HG02981 (cell line): ENCODE results near the gene TSR3.

Experiments used
- ATAC-seq: cut with Tn5 transposase; IDR thresholded peaks from one replicate; pipeline ENCODE4 v1.9.1; 2021; ENCODE audit warnings: mild to moderate bottlenecking, moderate library complexity; ENCODE audit not compliant: unreplicated experiment

The TSR3 gene

DNA sequence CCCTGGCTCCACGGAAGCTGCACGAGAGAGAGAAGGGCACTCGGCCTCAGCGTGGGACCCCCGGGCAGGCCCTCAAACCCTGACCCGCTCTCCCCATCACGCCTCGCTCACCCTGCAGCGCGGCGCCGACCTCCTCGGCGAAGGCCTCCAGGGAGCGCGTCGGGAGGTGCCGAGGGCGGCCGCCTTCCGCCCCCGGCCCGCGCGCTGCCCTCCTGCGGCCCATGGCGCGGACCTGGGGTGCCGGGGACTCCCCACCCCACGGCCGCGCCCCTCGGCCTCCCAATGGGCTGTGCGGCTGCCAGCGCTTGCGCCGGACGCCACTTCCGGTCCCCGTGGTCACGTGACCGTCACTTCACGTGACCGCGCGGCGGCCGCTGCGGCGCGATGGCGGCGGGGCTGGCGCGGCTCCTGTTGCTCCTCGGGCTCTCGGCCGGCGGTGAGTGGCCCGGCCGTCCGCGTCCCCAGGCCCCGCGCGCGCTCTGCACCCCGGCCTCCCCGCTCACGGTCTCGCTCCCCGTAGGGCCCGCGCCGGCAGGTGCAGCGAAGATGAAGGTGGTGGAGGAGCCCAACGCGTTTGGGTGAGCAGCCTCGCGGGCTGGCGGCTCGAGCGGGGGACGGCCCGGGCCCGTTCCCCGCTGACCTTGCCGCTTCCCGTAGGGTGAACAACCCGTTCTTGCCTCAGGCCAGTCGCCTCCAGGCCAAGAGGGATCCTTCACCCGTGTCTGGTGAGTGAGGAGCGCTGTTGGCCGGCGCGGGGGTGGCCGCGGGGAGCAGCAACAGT lies at the start of gene TSR3, which contains the start of gene GNPTG:
TSR3 (minus strand) TSS at position 297 of the 781 bp plus-strand sequence; CDS start at position 223, 74 bp downstream.
GNPTG (plus strand) TSS at position 350 of the 781 bp plus-strand sequence; CDS start at position 385, 35 bp downstream.
- peak; percentile 76 for ATAC-seq

DNA sequence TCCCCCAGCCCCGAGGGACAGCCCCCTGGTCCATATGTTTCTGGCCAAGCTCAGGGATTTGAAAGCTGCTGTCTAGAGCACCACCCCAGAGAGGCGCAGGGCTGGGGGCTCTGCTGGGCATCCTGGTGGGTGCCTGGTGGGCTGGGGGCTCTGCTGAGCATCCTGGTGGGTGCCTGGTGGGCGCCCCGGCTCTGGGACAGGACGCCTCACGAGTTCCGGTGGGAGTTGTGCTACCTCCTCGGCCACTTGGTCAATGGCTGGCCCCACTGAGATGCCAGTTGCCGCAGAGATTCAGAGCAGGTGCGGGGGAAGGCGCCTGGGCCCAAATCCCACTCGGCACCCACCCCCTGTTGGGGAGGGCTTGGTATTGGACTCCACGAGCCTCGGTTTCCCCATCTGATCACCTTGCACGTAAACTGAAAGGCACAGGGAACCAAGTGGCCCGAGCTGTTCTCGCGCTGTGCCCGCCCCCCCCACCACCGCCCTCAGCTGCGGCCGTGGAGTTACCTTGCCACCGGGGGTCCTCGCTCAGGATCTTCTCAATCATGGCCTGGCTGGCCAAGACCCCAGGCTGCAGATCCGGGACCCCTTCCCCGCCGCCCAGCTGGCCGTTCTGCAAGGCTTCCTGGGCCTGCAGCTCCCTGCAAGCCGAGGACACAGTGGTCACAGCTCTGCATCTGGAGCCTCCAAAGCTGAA lies 49.5 kb upstream of the TSR3 start:
- no peak for ATAC-seq

DNA sequence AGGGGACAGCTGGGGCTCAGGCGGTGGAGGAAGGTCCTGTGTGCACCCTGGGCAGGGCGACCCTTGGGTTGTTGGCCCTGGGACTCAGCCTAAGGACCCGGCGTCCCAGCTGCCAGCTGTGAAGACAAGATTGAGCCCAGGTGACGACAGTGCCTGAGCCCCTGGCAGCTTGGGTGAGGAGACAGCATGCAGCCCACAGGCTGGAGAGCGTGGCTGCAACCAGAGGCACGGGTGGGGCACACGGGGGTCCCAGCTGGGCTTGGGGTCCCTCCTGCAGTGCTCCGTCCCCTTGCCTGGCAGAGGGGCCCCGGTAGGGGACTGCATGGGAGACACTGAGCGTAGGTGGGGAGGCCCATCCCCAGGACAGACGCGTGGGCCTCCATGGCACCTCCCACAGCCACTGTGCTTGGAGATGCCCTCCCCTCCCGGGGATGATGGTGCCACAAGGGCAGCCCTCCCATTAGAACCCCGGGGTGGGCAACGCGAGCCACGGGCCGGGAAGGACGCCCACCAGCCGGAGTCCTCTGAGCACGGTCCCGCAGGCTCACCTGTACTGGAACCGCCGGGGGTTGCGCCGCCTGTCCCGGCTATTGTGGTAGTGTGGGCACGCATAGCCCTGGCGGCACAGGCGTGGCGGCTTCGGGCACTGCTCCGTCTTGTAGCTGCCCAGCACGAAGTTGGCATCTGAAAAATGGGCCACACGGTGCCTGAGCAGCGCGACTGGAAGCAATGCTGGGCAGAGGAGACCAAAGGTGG lies 47.3 kb upstream of the TSR3 start:
- no peak for ATAC-seq

DNA sequence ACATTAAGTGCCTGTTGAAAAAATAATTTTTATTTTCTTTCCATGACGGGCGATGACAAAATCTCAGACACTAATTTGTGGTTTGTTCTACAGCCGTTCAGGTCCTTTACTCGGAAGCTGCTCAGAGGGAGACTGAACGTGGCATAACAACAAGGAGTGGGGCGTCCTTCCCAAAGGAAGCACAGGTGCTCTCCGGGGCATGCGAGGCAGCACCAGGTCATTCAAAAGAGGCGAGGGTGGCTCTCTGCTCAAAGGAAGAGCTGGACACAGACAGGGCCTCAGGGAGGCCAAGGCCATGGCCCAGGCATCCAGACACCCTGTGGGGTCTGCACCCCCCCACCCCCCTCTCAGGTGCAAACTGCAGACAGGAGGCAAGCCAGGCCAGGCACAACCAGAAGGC lies 46.7 kb upstream of the TSR3 start:
- ATAC-seq = no peak

DNA sequence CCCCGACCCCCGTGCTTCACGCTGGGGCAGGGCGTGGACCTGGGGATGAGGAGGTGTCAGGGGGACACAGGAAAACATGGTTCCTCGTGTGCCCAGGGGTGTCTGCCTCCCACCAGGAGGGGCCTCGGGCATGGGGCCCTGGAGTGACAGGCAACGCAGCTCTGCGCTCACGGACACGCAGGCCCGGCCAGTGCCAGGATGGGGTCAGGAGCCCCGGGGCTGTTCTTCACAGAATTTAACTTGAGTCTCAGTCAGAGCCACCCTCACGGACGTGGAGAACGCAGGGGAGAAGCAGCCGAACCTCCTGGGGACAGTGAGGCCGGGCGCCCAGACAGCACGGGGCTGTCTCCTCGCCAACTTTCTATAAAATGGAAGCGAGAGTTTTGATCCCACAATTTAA lies 46.1 kb upstream of the TSR3 start:
- no peak for ATAC-seq

DNA sequence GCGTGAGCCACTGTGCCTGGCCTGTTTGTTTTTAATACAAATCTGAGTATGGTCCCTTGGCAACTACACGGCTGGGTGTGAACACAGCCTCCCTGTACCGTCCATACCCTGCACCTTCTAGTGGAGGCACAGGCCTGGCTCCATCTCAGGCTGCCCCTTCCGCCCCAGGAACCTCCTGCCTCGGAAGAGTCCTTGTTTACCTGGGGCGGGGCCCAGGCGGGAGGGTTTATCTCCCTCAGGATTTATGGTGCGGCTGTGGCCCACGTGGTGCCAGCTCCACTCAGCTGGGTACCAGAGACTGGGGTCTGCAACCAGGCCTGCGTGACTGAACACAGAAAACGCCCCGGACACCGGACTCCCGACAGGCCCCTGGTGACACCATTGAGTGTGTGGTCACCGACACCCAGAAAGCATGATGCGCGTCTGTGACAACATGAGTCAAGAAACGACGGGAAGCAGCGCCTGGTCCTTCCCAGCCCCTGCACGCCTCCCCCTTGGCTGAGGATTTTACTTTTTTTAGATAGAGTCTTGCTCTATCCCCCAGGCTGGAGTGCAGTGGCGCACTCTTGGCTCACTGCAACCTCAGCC lies 43.9 kb upstream of the TSR3 start:
- ATAC-seq = no peak

DNA sequence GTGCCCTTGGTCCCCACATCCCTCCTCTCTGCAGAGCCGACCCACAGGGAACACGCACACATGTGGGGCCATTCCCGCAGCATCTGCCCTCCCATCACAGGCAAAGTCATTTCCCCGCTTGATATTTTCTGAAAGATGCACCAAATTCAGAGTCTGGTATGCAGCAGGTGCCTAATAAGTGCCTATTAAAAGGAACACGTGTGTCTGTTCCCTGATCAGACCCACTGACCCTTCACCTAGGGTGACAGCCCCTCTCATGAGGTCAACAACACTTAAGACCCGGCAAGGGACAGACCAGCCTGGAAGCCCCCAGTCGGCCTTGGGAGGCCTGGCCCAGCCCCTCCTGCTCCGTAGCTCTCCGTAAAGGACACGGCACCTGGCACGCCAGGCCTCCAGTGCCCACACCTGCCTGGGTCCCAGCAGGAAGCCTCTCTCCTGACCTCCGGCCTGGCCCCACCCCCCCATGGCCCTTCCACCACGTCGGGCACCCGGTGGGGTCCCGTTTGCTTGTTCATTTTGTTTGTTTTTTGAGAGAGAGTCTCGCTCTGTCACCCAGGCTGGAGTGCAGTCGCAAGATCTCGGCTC lies 42.8 kb upstream of the TSR3 start:
- no peak for ATAC-seq

DNA sequence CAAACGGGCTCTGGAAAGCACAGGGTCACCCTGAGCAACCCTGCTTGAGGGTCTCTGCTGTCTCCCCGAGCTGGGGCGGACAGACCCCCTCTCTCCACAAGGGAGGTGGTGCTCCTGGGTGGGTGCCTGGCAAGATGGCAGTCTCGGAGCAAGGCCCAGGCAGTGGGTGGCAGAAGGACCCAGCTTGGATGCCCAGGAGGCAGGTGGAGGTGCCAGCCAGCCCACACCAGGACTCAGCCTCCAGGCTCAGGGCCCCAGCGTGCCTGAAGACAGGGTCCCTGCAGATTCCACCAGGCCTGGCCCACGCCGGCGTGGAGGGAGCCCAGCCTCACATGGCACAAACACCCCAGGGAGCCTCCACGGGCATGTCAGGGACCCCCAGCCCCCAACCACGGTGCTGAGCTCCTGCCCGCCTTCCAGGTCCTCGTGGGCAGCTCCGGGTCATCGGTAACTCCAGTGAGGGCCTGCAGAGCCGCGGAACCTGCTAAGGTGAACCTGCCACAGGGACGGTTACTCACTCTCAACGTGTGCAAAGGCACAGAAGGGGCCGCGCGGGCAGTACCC lies 42.0 kb upstream of the TSR3 start:
- no peak for ATAC-seq

DNA sequence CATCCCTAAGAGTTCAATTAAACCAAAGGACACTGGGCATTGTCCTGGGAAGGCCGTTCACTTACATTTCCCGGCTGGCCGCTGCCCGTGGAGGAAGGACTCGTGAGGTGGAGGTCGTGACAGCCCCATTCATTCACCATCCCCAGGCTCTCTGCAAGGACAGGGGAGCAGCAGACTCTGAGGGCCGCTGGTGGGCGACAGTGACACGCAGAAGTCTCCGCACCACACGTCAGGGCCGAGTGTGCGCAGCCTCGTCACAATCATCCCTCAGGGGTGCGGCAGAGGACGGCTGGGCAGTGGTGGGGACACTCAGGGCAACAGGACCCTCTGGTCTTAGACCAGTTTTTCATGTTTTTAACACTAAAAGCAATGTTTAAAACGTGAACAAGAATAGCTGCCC lies 41.1 kb upstream of the TSR3 start:
- ATAC-seq = no peak

DNA sequence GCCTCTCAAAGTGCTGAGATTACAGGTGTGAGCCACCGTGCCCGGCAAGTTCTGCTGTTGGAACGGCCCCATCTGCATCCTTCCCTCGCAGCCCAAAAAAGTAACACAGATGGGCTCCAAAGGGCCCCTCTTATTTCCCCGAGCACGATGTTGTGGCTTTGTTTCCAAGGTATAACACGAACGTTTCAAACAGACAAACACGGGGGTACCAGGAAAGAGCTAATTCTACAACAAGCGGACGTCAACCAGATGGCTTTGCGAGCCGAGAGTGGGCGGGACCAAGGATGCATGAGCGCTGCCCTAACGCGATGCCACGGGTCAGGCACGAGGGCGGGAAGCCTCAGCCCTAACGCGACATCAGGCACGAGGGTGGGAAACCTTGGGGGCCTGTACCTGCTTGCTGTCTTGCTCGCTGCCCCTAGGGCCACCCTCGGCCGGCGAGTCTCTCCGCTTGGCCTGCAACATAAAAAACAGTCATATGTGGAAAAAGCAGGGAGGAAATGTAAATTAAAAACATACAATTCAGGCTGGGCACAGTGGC lies 38.6 kb upstream of the TSR3 start:
- ATAC-seq = no peak

DNA sequence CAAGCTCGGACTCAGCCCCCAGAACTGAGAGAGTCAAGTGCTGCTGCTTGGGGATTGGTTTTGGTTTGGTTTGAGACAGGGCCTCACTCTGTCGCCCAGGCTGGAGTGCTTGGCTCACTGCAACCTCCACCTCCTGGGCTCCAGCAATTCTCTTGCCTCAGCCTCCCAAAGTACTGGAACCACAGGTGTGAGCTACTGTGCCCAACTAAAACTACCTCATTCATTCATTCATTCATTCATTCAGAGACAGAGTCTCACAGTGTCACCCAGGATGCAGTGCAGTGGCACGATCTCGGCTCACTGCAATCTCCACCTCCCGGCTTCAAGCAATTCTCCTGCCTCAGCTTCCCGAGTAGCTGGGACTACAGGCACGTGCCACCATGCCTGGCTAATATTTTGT lies 38.1 kb upstream of the TSR3 start:
- no peak for ATAC-seq

DNA sequence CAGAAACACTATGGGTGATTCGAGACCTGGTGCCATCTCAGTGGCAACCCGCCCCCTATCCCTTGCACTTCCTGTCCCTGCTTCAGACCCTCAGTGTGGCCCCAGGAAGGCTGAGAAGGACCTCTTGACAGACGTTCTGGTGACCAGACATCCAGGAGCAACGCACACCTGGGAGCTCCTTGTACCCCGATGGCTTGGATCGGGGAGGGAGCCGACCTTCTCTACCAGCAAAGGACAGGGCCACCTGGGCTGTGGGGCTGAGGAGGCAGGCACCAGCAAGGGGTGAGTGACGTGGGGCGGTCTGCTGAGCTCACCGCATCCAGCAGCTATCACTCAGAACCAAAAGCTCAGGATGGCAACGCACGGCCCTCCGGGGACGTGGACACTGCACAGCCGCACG lies 35.7 kb upstream of the TSR3 start:
- ATAC-seq = no peak

DNA sequence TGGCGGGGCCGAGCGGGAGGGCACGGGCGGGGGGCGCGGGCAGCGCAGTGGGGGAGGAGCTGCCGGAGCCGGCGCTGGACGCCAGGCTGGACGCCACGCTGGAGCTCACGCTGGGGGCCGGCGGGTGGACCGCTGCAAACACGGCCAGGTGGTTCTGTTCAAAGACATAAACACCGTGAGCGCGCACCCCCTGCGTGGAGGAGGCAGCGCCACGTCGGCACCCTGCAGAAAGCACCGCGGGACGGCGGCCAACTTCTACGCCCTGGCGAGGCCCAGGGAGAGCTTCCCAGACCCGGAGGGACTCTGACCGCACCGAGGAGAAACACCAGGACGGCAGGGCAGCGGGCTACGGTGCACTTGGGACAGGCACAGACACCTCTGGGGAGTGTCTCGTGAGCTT lies 33.6 kb upstream of the TSR3 start:
- ATAC-seq = no peak

DNA sequence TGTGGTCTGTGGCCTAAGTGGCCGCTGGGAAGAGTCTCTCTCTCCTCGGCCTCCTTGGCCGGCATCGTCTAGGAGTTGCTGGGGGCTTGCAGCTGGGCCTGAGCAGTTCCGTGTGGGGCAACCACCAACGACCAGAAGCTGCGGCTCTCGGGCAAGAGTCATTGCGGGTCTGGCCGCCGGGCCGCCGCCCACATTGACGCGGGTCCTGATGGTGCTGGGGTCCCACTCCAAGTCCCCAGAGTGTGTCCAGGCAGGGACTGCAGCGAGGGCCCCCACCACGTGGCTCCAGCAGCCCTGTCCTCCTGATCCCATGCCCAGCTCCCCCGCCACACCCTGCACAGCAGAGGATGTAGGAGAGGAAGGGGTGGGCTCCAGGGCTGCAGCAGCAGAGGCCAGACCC lies 31.9 kb upstream of the TSR3 start:
- ATAC-seq = no peak

DNA sequence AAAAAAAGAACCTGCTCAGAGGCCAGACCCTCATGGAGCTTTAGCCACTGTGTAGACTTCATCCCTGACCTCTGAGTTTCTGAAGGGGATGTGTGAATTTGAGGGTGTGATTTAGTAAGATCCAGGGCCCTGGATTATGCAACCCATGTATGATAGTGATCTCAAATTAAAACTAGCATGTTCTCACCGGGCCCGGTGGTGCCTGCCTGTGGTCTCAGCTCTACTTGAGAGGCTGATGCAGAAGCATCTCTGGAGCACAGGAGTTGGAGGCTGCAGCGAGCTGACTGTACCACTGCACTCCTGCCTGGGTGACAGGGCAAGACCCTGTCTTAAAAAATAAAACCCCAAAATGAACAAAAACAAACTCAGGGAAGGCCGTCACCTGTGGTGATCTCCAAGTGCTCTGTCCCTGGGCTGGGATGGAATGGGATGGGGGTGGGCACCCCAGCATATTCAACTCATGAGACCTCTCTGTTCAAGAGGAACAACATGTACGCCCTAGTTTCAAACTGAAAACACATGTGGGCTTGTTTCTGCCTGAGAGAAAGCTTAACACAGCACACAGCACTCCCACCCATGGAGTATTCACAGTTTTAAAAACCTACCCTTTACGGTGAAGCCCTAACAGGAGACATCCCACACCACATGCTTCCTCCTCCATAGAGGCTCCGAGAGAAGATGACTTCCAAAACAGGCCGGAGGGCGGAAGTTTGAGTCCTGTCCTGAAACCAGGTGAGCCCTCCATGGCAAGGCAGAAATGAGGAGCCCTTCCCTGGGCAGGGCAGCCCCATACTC lies 30.1 kb upstream of the TSR3 start:
- ATAC-seq = no peak

DNA sequence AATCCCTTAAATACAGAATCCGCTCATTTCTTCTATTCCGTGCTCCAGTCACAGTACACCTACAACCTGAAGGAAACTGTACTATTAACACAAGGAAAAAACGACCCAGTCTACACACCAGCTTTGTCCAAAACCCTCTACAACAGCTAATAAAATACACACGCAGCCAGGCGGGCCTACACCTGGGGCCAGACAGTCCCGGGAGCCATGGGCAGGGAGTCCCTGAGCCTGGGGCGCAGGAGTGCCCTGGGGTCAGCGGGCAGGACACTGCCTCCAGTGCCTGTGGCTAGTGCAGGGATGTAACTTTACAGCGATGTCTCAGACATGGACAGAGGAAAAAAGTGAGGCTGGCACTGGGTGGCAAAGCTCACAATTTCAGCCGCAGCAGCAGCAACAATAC lies 28.5 kb upstream of the TSR3 start:
- no peak for ATAC-seq

DNA sequence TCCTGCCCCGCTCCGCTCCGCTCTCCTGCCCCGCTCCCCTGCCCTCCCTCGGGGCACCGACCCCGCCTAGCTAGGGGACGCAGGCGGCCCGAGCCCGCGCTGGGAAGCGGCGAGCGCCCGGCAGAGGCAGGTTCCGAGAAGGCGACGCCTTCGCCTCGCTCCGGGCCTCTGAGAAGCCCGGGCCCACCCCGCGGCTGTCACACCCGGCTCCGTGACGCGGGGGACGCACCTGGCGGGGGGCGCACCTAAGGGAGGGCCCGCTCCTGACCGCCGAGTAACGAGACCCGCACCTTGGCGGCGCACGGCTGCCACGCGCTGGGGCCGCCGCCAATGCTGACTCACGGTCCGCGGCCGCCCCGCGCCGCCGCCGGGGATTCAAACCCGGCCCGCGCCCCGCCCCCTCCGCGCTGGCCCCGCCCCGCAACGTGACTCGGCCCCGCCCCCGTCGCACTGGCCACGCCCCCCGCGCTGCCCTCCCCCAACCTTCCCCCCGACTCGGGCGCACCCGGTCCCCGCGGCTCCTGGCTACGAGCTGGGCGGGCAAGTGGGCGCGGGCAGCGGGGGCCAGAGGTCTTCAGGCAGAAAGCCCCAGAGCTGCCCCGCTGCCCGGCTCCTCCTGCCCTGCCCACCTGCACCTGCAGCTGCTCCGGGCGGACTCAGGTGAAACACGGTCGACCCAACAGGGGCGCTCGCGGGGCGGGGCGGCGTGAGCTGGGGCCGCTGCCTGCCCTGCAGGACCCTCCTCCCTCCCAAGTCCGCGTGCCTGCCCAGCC lies 27.8 kb upstream of the TSR3 start:
- ATAC-seq = peak; percentile 54

DNA sequence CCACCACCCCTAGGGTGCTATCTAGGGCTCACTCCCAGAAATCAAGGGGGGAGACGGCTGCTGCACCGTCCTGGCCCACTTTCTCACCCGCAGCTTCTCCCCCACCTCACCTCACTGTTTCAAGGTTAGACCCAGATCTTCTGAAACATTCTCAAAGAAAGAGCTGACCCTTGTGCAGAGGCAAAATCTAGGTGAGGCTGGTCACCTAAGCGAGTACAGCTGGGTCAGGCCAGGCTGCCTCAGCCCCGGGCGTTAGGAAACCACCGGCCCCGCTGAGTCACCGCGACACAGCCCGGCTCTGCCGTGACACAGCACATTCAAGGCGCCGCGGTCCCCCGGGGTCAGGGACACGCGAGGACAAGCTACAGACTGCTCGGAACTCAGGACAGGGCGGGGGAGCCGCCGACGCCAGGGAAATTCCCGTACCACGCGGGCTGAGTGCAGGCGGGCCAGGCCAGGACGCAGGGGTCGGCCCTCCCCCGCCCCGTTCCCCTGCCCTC lies 27.2 kb upstream of the TSR3 start:
- ATAC-seq = peak; percentile 44
